GM12878 (cell line): Measurements from ENCODE around the gene SHROOM3. TPM values are rescaled to one million over a fixed set of nuclear protein-coding genes. Genes with fewer than 3 reads are reported as not detected.

ENCODE experiments used
- BACH1 ChIP-seq: fragments of 450-650 bp; IDR thresholded peaks from 2 replicates; pipeline ENCODE4 v1.6.1; 2017; ENCODE audit warnings: mild to moderate bottlenecking, borderline replicate concordance
- BHLHE40 ChIP-seq, 2 experiments: fragments of 450-650 bp in 1 of 2; IDR thresholded peaks; 2 replicates each; pipeline ENCODE4 v1.6.1; 2011 to 2017; ENCODE audit warnings: low read depth in 2 of 2, borderline replicate concordance in 1 of 2, improper control_type of control experiment in 1 of 2, low read length in 1 of 2, mild to moderate bottlenecking in 1 of 2
- CREB1 ChIP-seq: IDR thresholded peaks from 2 replicates; pipeline ENCODE4 v1.6.1; 2012; ENCODE audit warnings: low read depth, mild to moderate bottlenecking, inconsistent platforms
- FOXK2 ChIP-seq: fragments of 450-650 bp; IDR thresholded peaks from 2 replicates; pipeline ENCODE4 v1.6.1; 2017; ENCODE audit warnings: mild to moderate bottlenecking, moderate library complexity
- KDM1A ChIP-seq: fragments of 200-600 bp; sonication (generic); IDR thresholded peaks from 2 replicates; pipeline ENCODE4 v1.6.1; 2016; ENCODE audit warnings: borderline replicate concordance
- LARP7 ChIP-seq: fragments of 450-650 bp; IDR thresholded peaks from 2 replicates; pipeline ENCODE4 v1.6.1; 2017; ENCODE audit warnings: mild to moderate bottlenecking
- MTA2 ChIP-seq: fragments of 450-650 bp; IDR thresholded peaks from 2 replicates; pipeline ENCODE4 v1.6.1; 2016; ENCODE audit warnings: low read depth, mild to moderate bottlenecking, moderate library complexity
- NFYA ChIP-seq: IDR thresholded peaks from 2 replicates; pipeline ENCODE4 v1.6.1; 2011; ENCODE audit warnings: low read depth, mild to moderate bottlenecking, low read length, improper control_type of control experiment, borderline replicate concordance
- RUNX3 ChIP-seq: IDR thresholded peaks from 2 replicates; pipeline ENCODE4 v1.6.1; 2012; ENCODE audit warnings: low read length, inconsistent platforms
- SREBF1 ChIP-seq: IDR thresholded peaks from 2 replicates; pipeline ENCODE4 v1.6.1; 2012; ENCODE audit warnings: mild to moderate bottlenecking, low read length
- WRNIP1 ChIP-seq: IDR thresholded peaks from 2 replicates; pipeline ENCODE4 v1.6.1; 2011; ENCODE audit warnings: low read depth, low read length, improper control_type of control experiment, borderline replicate concordance
- ZNF592 ChIP-seq: fragments of 450-650 bp; IDR thresholded peaks from 2 replicates; pipeline ENCODE4 v1.6.1; 2017; ENCODE audit warnings: mild to moderate bottlenecking, moderate library complexity
- ZSCAN29 ChIP-seq: fragments of 450-650 bp; IDR thresholded peaks from 2 replicates; pipeline ENCODE4 v1.6.1; 2017; ENCODE audit warnings: mild to moderate bottlenecking, moderate library complexity
- polyA plus RNA-seq, 11 experiments: library from polyadenylated mRNA; depleted of rRNA in 4 of 11; unstranded in 6 of 11; stranded (reverse) in 5 of 11; fragments of >200 nt; fragmentation: Nextera tagmentation in 4 of 11; fragmentation: Illumina TruSeq in 1 of 11; extraction: Ambion mirVana in 4 of 11; extraction: Trizol in 1 of 11; gene quantifications; 1 replicate in 1 of 11; 2 replicates in 10 of 11; pipeline versions ENCODE4 v1.2.1 to v1.2.3, GENCODE V29; 2011 to 2016; ENCODE audit warnings: inconsistent platforms in 2 of 11, missing spikeins in 2 of 11, low read depth in 1 of 11
- total RNA-seq, 4 experiments: library from RNA; depleted of rRNA in 3 of 4; stranded (reverse); fragments of >200 nt in 3 of 4; fragmentation: Illumina TruSeq in 1 of 4; extraction: Trizol in 1 of 4; gene quantifications; 2 replicates each; pipeline versions ENCODE4 v1.2.1 to v1.2.3, GENCODE V29; 2013 to 2021

Gene SHROOM3
- total and polyA plus RNA-seq, 10 of the 15 experiments (the other 5 are each of a cell fraction or from before 2014, with no cell fraction given), result under 0.01 to 0.29 (median 0.08) TPM; not detected in 1

- no peak for TF ChIP-seq ZNF592
- no peak for TF ChIP-seq RUNX3
- TF ChIP-seq LARP7, result no peak
- no peak for TF ChIP-seq BACH1
- TF ChIP-seq CREB1, result no peak
- no peak for TF ChIP-seq BHLHE40 (IDR thresholded peaks at IDR 0.05; ENCODE audit: borderline replicate concordance in 1 of 2, low read depth in 2 of 2, low read length in 1 of 2)
- TF ChIP-seq SREBF1, result no peak
- TF ChIP-seq MTA2, result no peak
- TF ChIP-seq FOXK2, result no peak
- TF ChIP-seq WRNIP1, result no peak
- no peak for TF ChIP-seq KDM1A
- TF ChIP-seq ZSCAN29, result no peak
- no peak for TF ChIP-seq NFYA
Observed at GRCh38 chr4:76594173-76594572, 159.1 kb downstream of the SHROOM3 start (continued).
